Panc1 (cell line): ENCODE results near the gene ACOT12.

Experiments used
- CTCF ChIP-seq: fragments of 450-650 bp; IDR thresholded peaks from 2 replicates; pipeline ENCODE4 v1.5.1; 2017; ENCODE audit warnings: mild to moderate bottlenecking
- POLR2AphosphoS5 ChIP-seq: IDR thresholded peaks from 2 replicates; pipeline ENCODE4 v1.6.1; 2012; ENCODE audit warnings: mild to moderate bottlenecking, low read depth, low read length, moderate library complexity
- REST ChIP-seq, 2 experiments: IDR thresholded peaks; 2 replicates each; pipeline ENCODE4 v1.6.1; 2011 to 2012; ENCODE audit warnings: low read depth in 2 of 2, control low read depth in 1 of 2, low read length in 1 of 2, mild to moderate bottlenecking in 1 of 2, moderate library complexity in 1 of 2; ENCODE audit not compliant: insufficient read depth in 1 of 2

- TF ChIP-seq REST (IDR thresholded peaks at IDR 0.05; ENCODE audit: insufficient read depth in 1 of 2, low read depth in 2 of 2, low read length in 1 of 2): no peak
- no peak for TF ChIP-seq CTCF
- no peak for TF ChIP-seq POLR2AphosphoS5
Measured at GRCh38 chr5:81350507-81350906, 43.4 kb downstream of the ACOT12 start.
